ENCODE results near the gene NBR1. TPM values are rescaled to one million over a fixed set of nuclear protein-coding genes. Genes with fewer than 3 reads are reported as not detected.
"Not testable (repeated sequence)": the region's sequence is repeated elsewhere in the genome, so short reads cannot be mapped to it uniquely, and the experiment has no call there.

Gene NBR1
- 62.7 to 70.9 TPM (median 63.3 TPM) in 3 replicates for total RNA-seq
- long read RNA-seq, partial matches to known transcripts = 7 of 76 reads
- long read RNA-seq, other reads (novel, unspliced or antisense) = 69 of 76 reads

GRCh38 chr17:43170766-43171585, at the start of gene NBR1:
TSS of gene NBR1 (plus strand) at chr17:43171214. CDS start at chr17:43175800, 4,586 bp downstream.
- Mint-ChIP-seq H3K27ac (ENCODE audit: unreplicated experiment) (no peak within 1 kb of the TSS), H3K9me3 (ENCODE audit: low read depth) (peaks cover 2% of the 10 kb centered on the region), H3K27me3 (ENCODE audit: low read depth) (no peaks in the 10 kb centered on the region), H3K36me3 (ENCODE audit: low read depth) (peaks cover 11% of the 10 kb centered on the region), H3K4me1 (ENCODE audit: low read depth) (peaks cover 17% of the 10 kb centered on the region), H3K4me3 (ENCODE audit: unreplicated experiment) (no peak within 1 kb of the TSS)
- peak; percentile 45 for TF ChIP-seq CTCF (IDR thresholded peaks at IDR 0.05)
- DNase-seq (ENCODE audit: low spot score) = peak; percentile 94

- Mint-ChIP-seq H3K9me3 (ENCODE audit: low read depth) (no peaks in the 10 kb centered on the region), H3K27me3 (ENCODE audit: low read depth) (no peaks in the 10 kb centered on the region), H3K27ac (ENCODE audit: unreplicated experiment) (peak within 1 kb of the TSS; percentile 97), H3K4me1 (ENCODE audit: low read depth) (peaks cover 34% of the 10 kb centered on the region), H3K36me3 (ENCODE audit: low read depth) (peaks cover 1% of the 10 kb centered on the region), H3K4me3 (ENCODE audit: unreplicated experiment) (peak within 1 kb of the TSS; percentile 97)
- TF ChIP-seq CTCF (IDR thresholded peaks at IDR 0.05) = no peak
- DNase-seq (ENCODE audit: low spot score) = no peak
Observed at GRCh38 chr17:43125133-43125966, 45.7 kb upstream of the NBR1 start, which contains the start of gene BRCA1. TSS of gene BRCA1 (minus strand) at chr17:43125364. CDS start at chr17:43124096, 1,268 bp downstream.

- Mint-ChIP-seq H3K4me1 (ENCODE audit: low read depth) (peaks cover 34% of the 10 kb centered on the region), H3K9me3 (ENCODE audit: low read depth) (no peaks in the 10 kb centered on the region), H3K27ac (ENCODE audit: unreplicated experiment) (peak overlapping the region; percentile 97), H3K4me3 (ENCODE audit: unreplicated experiment) (peak overlapping the region; percentile 97), H3K36me3 (ENCODE audit: low read depth) (peaks cover 1% of the 10 kb centered on the region), H3K27me3 (ENCODE audit: low read depth) (no peaks in the 10 kb centered on the region)
- no peak for DNase-seq (ENCODE audit: low spot score)
- TF ChIP-seq CTCF (IDR thresholded peaks at IDR 0.05) = no peak
Observed at GRCh38 chr17:43125967-43126910, 44.8 kb upstream of the NBR1 start.

GRCh38 chr17:43126911-43127290, 44.1 kb upstream of the NBR1 start:
- H3K36me3 Mint-ChIP-seq (ENCODE audit: low read depth) = peaks cover 1% of the 10 kb centered on the region
- peak overlapping the region; percentile 54 for H3K4me3 Mint-ChIP-seq (ENCODE audit: unreplicated experiment)

GRCh38 chr17:43127333-43127876, 43.6 kb upstream of the NBR1 start:
- H3K27ac Mint-ChIP-seq (ENCODE audit: unreplicated experiment); H3K36me3 Mint-ChIP-seq (ENCODE audit: low read depth): not testable (repeated sequence)
- peak overlapping the region; percentile 54 for H3K4me3 Mint-ChIP-seq (ENCODE audit: unreplicated experiment)

More at GRCh38 chr17:43126911-43127290, 44.1 kb upstream of the NBR1 start:
- Mint-ChIP-seq H3K9me3 (ENCODE audit: low read depth) (no peaks in the 10 kb centered on the region), H3K27me3 (ENCODE audit: low read depth) (no peaks in the 10 kb centered on the region), H3K4me1 (ENCODE audit: low read depth) (peaks cover 34% of the 10 kb centered on the region), H3K27ac (ENCODE audit: unreplicated experiment) (no peak overlapping the region)
- no peak for TF ChIP-seq CTCF (IDR thresholded peaks at IDR 0.05)
- no peak for DNase-seq (ENCODE audit: low spot score)

More at GRCh38 chr17:43127333-43127876, 43.6 kb upstream of the NBR1 start:
- H3K27me3 Mint-ChIP-seq (ENCODE audit: low read depth); DNase-seq (ENCODE audit: low spot score); H3K9me3 Mint-ChIP-seq (ENCODE audit: low read depth): not testable (repeated sequence)
- H3K4me1 Mint-ChIP-seq (ENCODE audit: low read depth) = peaks cover 34% of the 10 kb centered on the region

Data from chondrocyte (in vitro differentiated cells).